ENCODE results near the gene KRTAP1-1. TPM values are rescaled to one million over a fixed set of nuclear protein-coding genes. Genes with fewer than 3 reads are reported as not detected.

KRTAP1-1 gene
- polyA plus RNA-seq, 2 of the 4 experiments (the other 2 are of a cell fraction): not detected

DNA sequence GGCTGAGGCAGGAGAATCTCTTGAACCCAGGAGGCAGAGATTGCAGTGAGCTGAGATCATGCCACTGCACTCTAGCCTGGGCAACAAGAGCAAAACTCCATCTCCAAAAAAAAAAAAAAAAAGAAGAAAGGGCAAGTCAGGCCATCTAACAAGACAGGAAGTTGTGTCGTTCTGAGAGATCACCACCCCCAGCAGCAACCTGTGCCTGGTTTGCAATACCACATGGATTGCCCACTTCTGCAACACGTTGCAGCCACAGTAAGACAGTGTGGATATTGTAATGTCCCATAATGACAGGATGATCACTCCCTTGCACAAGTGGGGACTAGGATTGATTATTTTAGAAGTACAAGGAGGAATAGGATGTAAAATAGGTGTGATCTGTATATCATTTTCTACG, 27.8 kb upstream of the KRTAP1-1 start:
- ChIA-PET CTCF (interaction anchor here (2.5 kb wide), 1 partner anchor 10 kb away, joined by 6 read pairs; no protein-coding TSS in a partner anchor), POLR2A (no interaction called here)
- Histone ChIP-seq H3K4me2 (no peak overlapping the region), H3K4me3 (no peak overlapping the region), H3K27ac (no peak overlapping the region), H3K4me1 (peaks cover 7% of the 10 kb centered on the region; the same call in 2 of the 3 replicates), H3K9me3 (no peaks in the 10 kb centered on the region)
- TF ChIP-seq PHF8 (IDR thresholded peaks at IDR 0.05; ENCODE audit: borderline replicate concordance, low read depth) (no peak), MAFK (IDR thresholded peaks at IDR 0.05; ENCODE audit: partially characterized antibody) (no peak)
- DNase-seq (ENCODE audit: low read depth in 1 of 2, low spot score in 1 of 2) (no peak), FAIRE-seq (no peak), ATAC-seq (no peak)
- WGBS (ENCODE audit: missing lambda C conversion rate): 88% methylated on average over 3 of the region's 3 CpGs

DNA sequence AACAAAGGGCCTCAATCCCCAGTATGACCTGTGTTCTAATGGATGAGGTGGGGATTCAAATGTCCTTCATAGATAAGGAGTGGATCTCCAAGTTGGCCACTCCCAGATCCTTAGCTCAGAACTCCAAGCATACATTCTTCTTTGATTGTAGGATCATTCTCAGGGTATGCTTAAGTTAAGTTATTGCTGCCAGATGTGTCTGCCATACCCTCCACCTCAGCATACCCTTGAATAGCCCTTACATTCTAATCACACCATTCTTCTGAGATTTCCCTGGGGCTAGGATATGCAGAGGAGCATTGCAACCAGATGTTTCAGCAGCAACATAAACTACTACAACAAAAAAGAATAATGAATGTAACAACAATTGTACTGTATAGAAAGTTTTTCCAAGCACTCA, 26.0 kb upstream of the KRTAP1-1 start:
- H3K4me2 ChIP-seq: no peak overlapping the region
- TF ChIP-seq HDAC2 (IDR thresholded peaks at IDR 0.05) (no peak), ZNF302 (CRISPR knock-in tag; IDR thresholded peaks at IDR 0.05) (no peak), GATA3 (IDR thresholded peaks at IDR 0.05; ENCODE audit: borderline replicate concordance) (no peak), BCL3 (IDR thresholded peaks at IDR 0.05) (no peak), FOXS1 (CRISPR knock-in tag; IDR thresholded peaks at IDR 0.05) (no peak), EHMT2 (IDR thresholded peaks at IDR 0.05; ENCODE audit: low read depth) (no peak), CTCF (IDR thresholded peaks at IDR 0.05) (no peak), CBX8 (IDR thresholded peaks at IDR 0.05) (no peak), NPAS2 (CRISPR knock-in tag; IDR thresholded peaks at IDR 0.05; ENCODE audit: borderline replicate concordance) (no peak)
- TF ChIP-seq, protein P1, sequence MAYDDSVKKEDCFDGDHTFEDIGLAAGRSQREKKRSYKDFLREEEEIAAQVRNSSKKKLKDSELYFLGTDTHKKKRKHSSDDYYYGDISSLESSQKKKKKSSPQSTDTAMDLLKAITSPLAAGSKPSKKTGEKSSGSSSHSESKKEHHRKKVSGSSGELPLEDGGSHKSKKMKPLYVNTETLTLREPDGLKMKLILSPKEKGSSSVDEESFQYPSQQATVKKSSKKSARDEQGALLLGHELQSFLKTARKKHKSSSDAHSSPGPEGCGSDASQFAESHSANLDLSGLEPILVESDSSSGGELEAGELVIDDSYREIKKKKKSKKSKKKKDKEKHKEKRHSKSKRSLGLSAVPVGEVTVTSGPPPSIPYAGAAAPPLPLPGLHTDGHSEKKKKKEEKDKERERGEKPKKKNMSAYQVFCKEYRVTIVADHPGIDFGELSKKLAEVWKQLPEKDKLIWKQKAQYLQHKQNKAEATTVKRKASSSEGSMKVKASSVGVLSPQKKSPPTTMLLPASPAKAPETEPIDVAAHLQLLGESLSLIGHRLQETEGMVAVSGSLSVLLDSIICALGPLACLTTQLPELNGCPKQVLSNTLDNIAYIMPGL (CRISPR knock-in tag; IDR thresholded peaks at IDR 0.05; ENCODE audit: borderline replicate concordance): no peak
- TF ChIP-seq, protein P2, sequence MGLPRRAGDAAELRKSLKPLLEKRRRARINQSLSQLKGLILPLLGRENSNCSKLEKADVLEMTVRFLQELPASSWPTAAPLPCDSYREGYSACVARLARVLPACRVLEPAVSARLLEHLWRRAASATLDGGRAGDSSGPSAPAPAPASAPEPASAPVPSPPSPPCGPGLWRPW (IDR thresholded peaks at IDR 0.05): no peak
- H3K4me1 ChIP-seq: peaks cover 10% of the 10 kb centered on the region
- ATAC-seq: no peak
- no peak for DNase-seq (ENCODE audit: low read depth in 1 of 2, low spot score in 1 of 2)
- POLR2A ChIA-PET: no interaction called here
- CTCF ChIA-PET: interaction anchor here (1.7 to 2.5 kb wide), 2 partner anchors 8 to 158 kb away, joined by 4 to 6 read pairs; no protein-coding TSS in a partner anchor
- no peak overlapping the region for H3K4me3 ChIP-seq
- peak; percentile 56 for FAIRE-seq
- H3K27ac ChIP-seq: no peak overlapping the region
- no peaks in the 10 kb centered on the region for H3K9me3 ChIP-seq

DNA sequence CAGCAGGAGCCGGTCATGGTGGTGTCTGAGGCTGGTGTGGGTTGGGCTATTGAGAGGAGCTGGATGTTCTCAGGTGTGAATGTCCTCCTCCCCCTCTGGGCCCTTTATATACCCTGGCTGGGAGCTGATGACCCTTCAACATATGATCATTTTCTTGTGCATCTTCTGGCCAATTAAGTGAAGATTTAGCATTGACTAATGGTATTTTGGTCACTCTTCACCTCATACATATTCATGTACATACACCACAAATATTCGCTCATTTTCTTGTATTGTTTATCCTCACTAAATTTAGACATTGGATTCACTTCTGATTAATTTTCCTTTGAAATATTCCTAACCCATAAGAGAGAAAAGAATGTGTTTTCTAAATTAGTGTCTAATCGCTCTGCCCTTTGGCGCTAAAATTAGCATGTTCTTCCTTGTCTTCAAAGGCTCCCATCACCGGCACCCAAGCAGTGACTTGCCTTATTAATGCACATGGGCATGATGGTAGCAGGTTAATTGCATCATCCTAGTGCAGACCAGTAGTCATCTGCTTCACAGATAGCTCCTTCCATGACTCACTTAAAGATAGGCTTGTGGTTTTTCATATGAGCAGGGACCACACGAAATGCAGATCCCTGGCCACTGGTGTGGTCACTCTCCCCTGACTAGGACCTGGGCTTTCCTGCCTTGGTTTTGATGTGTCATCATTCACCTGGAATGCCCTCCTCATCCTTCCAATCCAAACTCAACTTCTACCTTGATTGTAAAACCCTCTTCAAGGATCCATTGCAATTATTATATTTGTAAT, 24.8 kb upstream of the KRTAP1-1 start, which contains the start of gene KRTAP2-4:
Gene KRTAP2-4 (minus strand): TSS at position 51 of the 796 bp plus-strand sequence. CDS start 34 bp downstream, at position 17.
- no peak within 1 kb of the TSS for H3K4me2 ChIP-seq
- H3K27ac ChIP-seq: peak within 1 kb of the TSS in 1 of 2 experiments; percentile 41; a peak in 2 of 6 replicates
- 80% methylated on average over 6 of the region's 6 CpGs for WGBS (ENCODE audit: missing lambda C conversion rate)
- H3K4me3 ChIP-seq: no peak within 1 kb of the TSS
- FAIRE-seq (peak; percentile 81), DNase-seq (ENCODE audit: low read depth in 1 of 2, low spot score in 1 of 2) (peak; percentile 24 to 35), ATAC-seq (0 out of 6 replicates have a peak, but pooled peaks have one; percentile 32 to 38)
- no peaks in the 10 kb centered on the region for H3K9me3 ChIP-seq
- CTCF ChIA-PET: interaction anchor here (1.7 kb wide), 1 partner anchor 156 kb away, joined by 4 read pairs; no protein-coding TSS in a partner anchor
- peaks cover 18% of the 10 kb centered on the region for H3K4me1 ChIP-seq
- POLR2A ChIA-PET: no interaction called here
- TF ChIP-seq NR3C1 (IDR thresholded peaks at IDR 0.05) (no peak), MAX (IDR thresholded peaks at IDR 0.05) (0 out of 2 replicates have a peak, but pooled peaks have one; percentile 37), BCL3 (IDR thresholded peaks at IDR 0.05) (no peak), GATA3 (IDR thresholded peaks at IDR 0.05; ENCODE audit: borderline replicate concordance) (no peak), SMC3 (IDR thresholded peaks at IDR 0.05) (no peak), HOXA7 (CRISPR knock-in tag; IDR thresholded peaks at IDR 0.05) (no peak), EHF (CRISPR knock-in tag; IDR thresholded peaks at IDR 0.05) (no peak), PHF8 (IDR thresholded peaks at IDR 0.05; ENCODE audit: borderline replicate concordance, low read depth) (no peak), ZNF302 (CRISPR knock-in tag; IDR thresholded peaks at IDR 0.05) (no peak), MYC (IDR thresholded peaks at IDR 0.05; ENCODE audit: borderline replicate concordance, low read length) (no peak), CBX8 (IDR thresholded peaks at IDR 0.05) (no peak), NPAS2 (CRISPR knock-in tag; IDR thresholded peaks at IDR 0.05; ENCODE audit: borderline replicate concordance) (no peak), HDAC2 (IDR thresholded peaks at IDR 0.05) (no peak), EP300 (IDR thresholded peaks at IDR 0.05) (no peak), FOSL2 (IDR thresholded peaks at IDR 0.05) (no peak), FOSL2 (CRISPR knock-in tag; IDR thresholded peaks at IDR 0.05) (peak; percentile 60), RFX5 (IDR thresholded peaks at IDR 0.05) (no peak), TP53 (CRISPR knock-in tag; IDR thresholded peaks at IDR 0.05) (no peak)
- TF ChIP-seq, protein P3, sequence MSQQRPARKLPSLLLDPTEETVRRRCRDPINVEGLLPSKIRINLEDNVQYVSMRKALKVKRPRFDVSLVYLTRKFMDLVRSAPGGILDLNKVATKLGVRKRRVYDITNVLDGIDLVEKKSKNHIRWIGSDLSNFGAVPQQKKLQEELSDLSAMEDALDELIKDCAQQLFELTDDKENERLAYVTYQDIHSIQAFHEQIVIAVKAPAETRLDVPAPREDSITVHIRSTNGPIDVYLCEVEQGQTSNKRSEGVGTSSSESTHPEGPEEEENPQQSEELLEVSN (IDR thresholded peaks at IDR 0.05; ENCODE audit: borderline replicate concordance, low read depth): no peak

Data from A549 (cell line).